CD4-positive, alpha-beta T cell treated with Interleukin-21 for 1 hour (primary cell): ENCODE measurements around the gene TMEM132D.

Experiments used
- DNase-seq: peaks from one replicate; pipeline ENCODE4 v3.0.0-alpha.2; 2020

Gene TMEM132D

GRCh38 chr12:129717438-129717837 lies 186.4 kb downstream of the TMEM132D start:
- DNase-seq: no peak

DNA sequence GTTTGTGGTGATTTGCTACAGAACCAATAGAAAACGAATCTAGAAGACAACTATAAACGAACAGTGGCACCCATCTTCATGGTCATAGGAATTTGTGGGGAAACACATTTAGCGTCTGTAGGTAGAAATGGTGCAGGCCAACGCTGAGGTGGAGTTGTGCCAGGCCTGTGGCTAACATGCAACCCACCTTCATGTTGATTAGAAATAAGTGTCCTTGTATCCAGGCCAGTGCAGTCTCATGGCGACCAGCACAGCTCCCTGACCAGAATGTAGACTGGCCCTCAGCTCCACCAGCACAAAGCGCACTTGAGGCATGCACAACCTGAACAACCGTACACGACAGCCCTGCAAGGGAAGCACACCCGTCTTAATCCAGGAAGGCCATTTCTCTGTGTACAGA lies 187.0 kb downstream of the TMEM132D start:
- no peak for DNase-seq

DNA sequence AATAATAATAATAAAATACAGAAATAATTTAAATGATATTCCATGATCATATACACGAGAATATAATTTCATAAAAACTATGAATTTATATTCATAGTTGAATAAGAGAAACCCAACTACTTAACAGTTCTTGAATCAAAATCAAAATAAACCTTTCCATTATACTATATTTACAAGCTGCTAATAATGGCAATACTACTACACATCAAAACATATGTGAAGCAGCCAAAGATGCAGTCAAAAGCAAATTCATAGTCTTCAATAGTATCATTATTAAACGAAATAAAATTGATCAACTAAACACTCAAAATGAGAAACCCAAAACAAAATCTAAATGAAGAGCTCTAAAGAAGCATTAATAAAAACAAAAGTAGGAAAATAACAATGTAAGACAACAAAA lies 197.1 kb downstream of the TMEM132D start:
- DNase-seq: no peak

- no peak for DNase-seq
Measured at GRCh38 chr12:129704232-129704830, 199.5 kb downstream of the TMEM132D start.

DNA sequence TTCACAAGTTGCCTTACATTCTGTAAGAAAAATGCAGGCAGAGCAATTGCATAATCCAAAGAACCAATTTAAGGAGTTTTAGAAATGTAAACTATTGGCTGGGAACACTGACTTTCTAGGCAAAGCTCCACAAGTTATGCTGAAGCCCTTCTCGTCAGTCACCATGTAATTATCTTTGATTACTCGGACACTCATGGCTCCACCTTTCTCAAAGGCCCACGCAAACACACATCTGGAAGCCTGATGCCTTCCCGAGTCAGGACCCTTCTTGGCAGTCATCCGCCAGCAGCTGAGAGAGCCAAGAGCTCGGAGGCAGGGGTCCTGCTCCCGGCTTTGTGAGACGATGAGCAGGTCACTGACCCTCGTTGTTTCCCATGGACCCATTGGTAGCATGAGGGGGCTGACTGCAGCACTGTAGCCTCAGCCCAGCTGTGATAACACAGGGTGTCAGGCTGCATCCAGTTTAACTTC lies 202.2 kb downstream of the TMEM132D start:
- no peak for DNase-seq

- no peak for DNase-seq
Measured at GRCh38 chr12:129700036-129700435, 203.8 kb downstream of the TMEM132D start.

GRCh38 chr12:129696926-129697325 lies 206.9 kb downstream of the TMEM132D start:
- no peak for DNase-seq

DNA sequence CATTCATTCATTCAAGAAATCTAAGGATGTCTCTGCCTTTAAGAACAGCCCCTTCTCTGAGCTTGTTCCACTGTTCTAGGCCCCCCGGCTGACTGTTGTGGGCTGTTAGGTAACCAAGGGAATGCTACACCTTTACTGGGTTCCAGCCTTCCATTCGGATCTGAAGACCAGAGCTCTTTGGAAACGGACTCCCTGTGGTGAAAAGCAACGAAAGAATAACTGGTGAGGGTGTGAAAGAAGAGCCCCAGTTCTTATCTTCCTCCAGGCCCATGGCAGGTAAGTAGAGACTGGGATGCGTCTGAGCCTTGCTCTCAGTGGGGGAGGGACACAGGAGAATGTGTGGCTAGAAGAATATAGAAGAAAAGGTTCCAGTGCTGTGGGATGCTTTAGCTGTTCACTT lies 207.4 kb downstream of the TMEM132D start:
- DNase-seq: no peak

GRCh38 chr12:129693731-129694130 lies 210.1 kb downstream of the TMEM132D start:
- no peak for DNase-seq

DNA sequence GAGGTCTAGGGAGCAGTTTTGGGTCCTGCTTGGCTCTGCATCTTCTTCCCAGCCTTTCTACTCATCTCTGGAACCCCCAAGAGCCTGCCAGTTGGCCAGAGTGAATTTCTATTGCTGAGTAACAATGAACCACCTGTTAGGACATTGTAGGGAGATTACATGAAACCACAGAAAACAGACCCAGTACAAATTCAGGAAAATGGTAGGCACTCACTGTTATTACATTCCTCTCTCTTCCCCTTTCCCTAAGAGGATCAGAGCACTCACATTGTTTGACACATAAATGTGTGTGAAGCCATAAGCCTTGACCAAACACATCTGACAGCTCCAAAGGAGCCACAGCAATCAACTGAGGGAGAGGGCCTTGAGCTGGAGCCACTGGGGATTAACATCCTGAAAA lies 216.1 kb downstream of the TMEM132D start:
- DNase-seq: no peak

- DNase-seq: no peak
Measured at GRCh38 chr12:129681830-129682229, 222.0 kb downstream of the TMEM132D start.

DNA sequence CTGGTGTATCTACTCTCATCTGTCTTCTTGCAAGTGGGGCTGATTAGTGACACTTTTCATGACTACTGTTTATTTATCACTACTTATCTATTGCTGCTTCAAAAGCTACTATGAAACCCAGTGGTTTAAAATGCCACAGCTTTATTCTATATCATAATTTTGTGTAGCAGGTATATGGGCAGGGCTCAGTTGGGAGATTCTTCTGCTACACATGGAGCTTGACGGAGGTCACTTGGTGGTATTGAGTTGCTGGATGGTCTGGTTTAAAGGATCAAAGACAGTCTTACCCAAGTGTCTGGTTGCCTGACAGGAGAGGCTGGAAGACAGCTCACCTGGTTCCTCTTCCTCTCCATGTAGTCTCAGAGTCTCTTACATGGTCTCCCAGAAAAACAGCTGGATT lies 222.7 kb downstream of the TMEM132D start:
- DNase-seq: no peak

DNA sequence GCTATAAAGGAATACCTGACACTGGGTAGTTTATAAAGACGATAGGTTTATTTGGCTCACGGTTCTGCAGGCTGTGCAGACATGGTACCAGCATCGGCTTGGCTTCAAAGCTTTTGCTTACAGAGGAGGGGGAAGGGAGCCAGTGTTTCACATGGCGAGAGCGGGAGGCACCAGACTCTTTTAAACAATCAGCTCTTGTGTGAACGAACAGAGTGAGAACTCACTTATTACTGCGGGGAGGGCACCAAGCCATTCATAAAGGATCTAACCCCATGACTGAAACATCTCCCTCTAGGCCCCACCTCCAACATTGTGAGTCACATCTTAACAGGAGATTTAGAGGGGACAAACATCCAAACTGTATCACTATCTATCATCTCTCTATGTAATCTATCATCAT lies 227.4 kb downstream of the TMEM132D start:
- DNase-seq: no peak

DNA sequence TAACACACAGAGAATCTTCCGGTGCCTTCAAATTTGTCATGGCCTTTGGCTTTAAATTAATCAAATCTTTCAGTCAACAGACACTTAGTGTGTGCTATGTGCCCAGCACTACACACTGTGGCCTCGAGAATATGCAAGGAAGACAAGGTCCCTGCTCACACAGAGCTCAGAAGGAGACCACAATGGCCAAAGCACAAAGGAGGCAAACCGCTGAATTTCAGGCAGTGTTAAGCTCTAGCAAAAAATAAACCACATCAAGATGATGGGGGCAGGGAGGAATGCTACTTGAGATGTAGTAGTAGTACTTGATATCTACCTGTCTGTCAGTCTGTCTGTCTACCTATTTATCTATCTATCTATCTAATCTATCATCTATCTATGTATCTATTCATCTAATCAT lies 227.9 kb downstream of the TMEM132D start:
- no peak for DNase-seq

GRCh38 chr12:129675496-129675895 lies 228.3 kb downstream of the TMEM132D start:
- no peak for DNase-seq

GRCh38 chr12:129673806-129674205 lies 230.0 kb downstream of the TMEM132D start:
- DNase-seq: no peak

- DNase-seq: no peak
Measured at GRCh38 chr12:129672110-129672509, 231.7 kb downstream of the TMEM132D start.

DNA sequence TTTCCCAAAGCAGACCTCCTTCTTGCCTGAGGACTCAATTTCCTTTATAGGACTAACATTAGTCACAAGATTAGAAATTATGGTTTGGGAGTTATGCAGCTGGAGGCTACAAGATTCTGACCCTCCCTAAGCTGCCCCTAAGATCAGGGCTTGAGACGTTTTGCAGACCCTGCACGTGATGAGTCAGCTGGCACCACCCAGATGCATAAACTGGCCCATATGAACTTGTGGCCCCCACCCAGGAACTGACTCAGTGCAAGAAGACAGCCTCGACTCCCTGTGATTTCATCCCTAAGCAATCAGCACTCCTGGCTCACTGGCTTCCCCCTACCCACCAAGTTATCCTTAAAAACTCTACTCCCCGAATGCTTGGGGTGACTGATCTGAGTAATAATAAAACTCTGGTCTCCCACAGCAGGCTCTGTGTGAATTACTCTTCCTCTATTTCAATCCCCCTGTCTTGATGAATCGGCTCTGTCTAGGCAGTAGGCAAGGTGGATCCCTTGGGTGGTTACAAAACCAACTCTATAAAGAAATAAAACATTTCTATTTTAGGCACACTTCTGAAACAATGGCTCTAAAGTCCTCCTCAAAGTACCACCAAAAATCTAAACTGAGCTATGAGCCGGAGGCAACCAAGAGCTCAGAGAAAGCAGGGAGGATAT lies 233.4 kb downstream of the TMEM132D start:
- DNase-seq: no peak

GRCh38 chr12:129665414-129665813 lies 238.4 kb downstream of the TMEM132D start:
- no peak for DNase-seq

- DNase-seq: no peak
Measured at GRCh38 chr12:129662234-129662633, 241.6 kb downstream of the TMEM132D start.

- no peak for DNase-seq
Measured at GRCh38 chr12:129660946-129661345, 242.9 kb downstream of the TMEM132D start.

DNA sequence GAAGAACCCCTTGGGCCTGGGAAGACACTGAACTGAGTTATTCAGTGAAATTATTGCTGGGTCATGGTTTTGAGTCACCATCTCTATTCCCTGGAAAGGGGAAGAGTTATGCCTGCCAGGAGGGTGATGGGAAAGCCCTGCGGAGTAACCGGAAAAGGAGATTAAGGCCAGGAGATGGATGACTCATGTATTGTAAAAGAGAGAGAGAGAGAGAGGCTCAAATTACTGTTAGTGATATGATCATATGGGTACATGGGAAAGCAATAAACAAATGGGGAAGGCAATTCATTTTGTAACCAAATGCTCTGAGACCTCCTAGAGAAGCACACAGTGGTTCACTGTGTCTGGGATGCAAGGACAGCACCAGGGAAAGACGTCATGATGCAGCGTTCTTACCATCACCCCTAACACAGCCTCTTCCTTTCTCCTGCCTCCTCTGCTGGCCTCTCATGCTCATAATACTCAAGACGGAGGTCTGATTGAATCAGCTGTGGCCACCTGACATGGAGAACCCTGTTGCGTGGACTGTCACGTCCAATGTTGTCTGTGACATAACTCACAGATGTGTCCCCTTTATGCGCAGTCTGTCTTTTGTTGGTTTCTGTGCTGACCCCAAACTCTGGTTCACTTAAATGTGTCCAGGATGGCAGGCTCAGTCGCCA lies 243.7 kb downstream of the TMEM132D start:
- DNase-seq: no peak

DNA sequence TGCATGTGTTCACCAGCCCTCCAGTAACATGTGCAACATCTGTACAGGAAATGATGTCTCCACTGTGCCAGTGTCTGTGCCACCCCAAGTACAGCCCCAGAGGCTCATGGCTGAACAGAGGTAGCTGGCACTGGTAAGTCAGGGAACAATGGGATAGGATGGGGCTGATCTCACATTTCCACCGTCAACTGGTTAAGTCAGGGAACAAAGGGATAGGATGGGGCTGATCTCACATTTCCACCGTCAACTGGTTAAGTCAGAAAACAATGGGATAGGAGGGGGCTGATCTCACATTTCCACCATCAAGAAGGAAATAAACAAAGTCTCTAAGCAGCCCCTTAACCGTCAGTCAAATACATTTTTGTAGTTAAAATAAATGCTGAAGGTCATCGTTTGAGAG lies 246.6 kb downstream of the TMEM132D start:
- DNase-seq: no peak

- DNase-seq: no peak
Measured at GRCh38 chr12:129651951-129652350, 251.9 kb downstream of the TMEM132D start.
